IMR-90 (cell line): ENCODE results near the gene DPPA5. TPM values are rescaled to one million over a fixed set of nuclear protein-coding genes. Genes with fewer than 3 reads are reported as not detected.
"Not testable (repeated sequence)": the region's sequence is repeated elsewhere in the genome, so short reads cannot be mapped to it uniquely, and the experiment has no call there.

Experiments
- ATAC-seq: fragments of 200-7000 bp; cut with Tn5 transposase; 2 replicates; pipeline ENCODE4 v1.9.1; 2020; ENCODE audit warnings: low read depth, mild to moderate bottlenecking, moderate library complexity
- BruUV-seq: library from RNA; stranded (reverse); fragments of 400-500 nt; replicated peaks from 2 replicates; lab custom pipeline; 2021; lab: Mats Ljungman, UMichigan
- CTCF ChIA-PET: fragments of 300-600 bp; formaldehyde crosslinking; extraction: SDS; loops from one replicate; lab custom pipeline; 2021; ENCODE audit warnings: antibody characterized with exemption; lab: Yijun Ruan, JAX
- POLR2A ChIA-PET: fragments of 300-600 bp; sonication (Branson Sonifier 250); formaldehyde crosslinking; loops from one replicate; lab custom pipeline; 2022; ENCODE audit warnings: antibody characterized with exemption; ENCODE audit not compliant: unreplicated experiment; lab: Charles Lee
- DNase-seq: peaks from one replicate; pipeline ENCODE4 v3.0.0; 2013
- H2AFZ ChIP-seq: replicated peaks from 2 replicates; pipeline ENCODE3; 2013; ENCODE audit warnings: low read length, mild to moderate bottlenecking; ENCODE audit not compliant: poor library complexity
- H2AK5ac ChIP-seq: 2 replicates; pipeline ENCODE4 v1.6.1; 2013; ENCODE audit warnings: low read depth, low read length, inconsistent platforms
- H2AK9ac ChIP-seq: replicated peaks from 2 replicates; pipeline ENCODE3; 2013; ENCODE audit warnings: mild to moderate bottlenecking, low read depth, low read length, moderate library complexity; ENCODE audit not compliant: poor library complexity
- H2BK120ac ChIP-seq: 2 replicates; pipeline ENCODE4 v1.6.1; 2013; ENCODE audit warnings: low read depth, low read length, inconsistent platforms
- H2BK15ac ChIP-seq: 3 replicates; pipeline ENCODE4 v1.6.1; 2013; ENCODE audit warnings: low read depth, low read length, inconsistent platforms
- H2BK20ac ChIP-seq: 2 replicates; pipeline ENCODE4 v1.6.1; 2013; ENCODE audit warnings: low read depth, mild to moderate bottlenecking, inconsistent platforms, low read length, moderate library complexity
- H2BK5ac ChIP-seq: 2 replicates; pipeline ENCODE4 v1.6.1; 2013; ENCODE audit warnings: mild to moderate bottlenecking, low read depth, low read length, inconsistent platforms; ENCODE audit not compliant: poor library complexity, severe bottlenecking
- H3K14ac ChIP-seq: replicated peaks from 2 replicates; pipeline ENCODE4 v1.6.1; 2013; ENCODE audit warnings: low read depth, low read length, inconsistent platforms
- H3K18ac ChIP-seq: 2 replicates; pipeline ENCODE4 v1.6.1; 2013; ENCODE audit warnings: low read depth, low read length, control low read depth
- H3K23ac ChIP-seq: 2 replicates; pipeline ENCODE4 v1.6.1; 2013; ENCODE audit warnings: low read depth, low read length, inconsistent platforms
- H3K27ac ChIP-seq: 2 replicates; pipeline ENCODE4 v1.5.1; 2013; ENCODE audit warnings: mild to moderate bottlenecking, control low read depth, low read length; ENCODE audit not compliant: insufficient read depth
- H3K27me3 ChIP-seq: 2 replicates; pipeline ENCODE4 v1.6.1; 2013; ENCODE audit warnings: low read length; ENCODE audit not compliant: control insufficient read depth, insufficient read depth
- H3K36me3 ChIP-seq: 2 replicates; pipeline ENCODE4 v1.6.1; 2013; ENCODE audit warnings: low read length, mixed read lengths; ENCODE audit not compliant: control insufficient read depth, insufficient read depth
- H3K4ac ChIP-seq: 2 replicates; pipeline ENCODE4 v1.6.1; 2013; ENCODE audit warnings: low read depth, low read length, inconsistent platforms
- H3K4me1 ChIP-seq: 2 replicates; pipeline ENCODE4 v1.6.1; 2013; ENCODE audit warnings: low read length, mixed read lengths; ENCODE audit not compliant: control insufficient read depth, insufficient read depth
- H3K4me2 ChIP-seq: 2 replicates; pipeline ENCODE4 v1.6.1; 2013; ENCODE audit warnings: low read depth, mild to moderate bottlenecking, control low read depth, low read length, moderate library complexity
- H3K4me3 ChIP-seq: 2 replicates; pipeline ENCODE4 v1.5.1; 2013; ENCODE audit warnings: low read depth, mild to moderate bottlenecking, control low read depth, low read length, moderate library complexity; ENCODE audit not compliant: insufficient read depth
- H3K56ac ChIP-seq: 2 replicates; pipeline ENCODE4 v1.6.1; 2013; ENCODE audit warnings: low read length, inconsistent platforms; ENCODE audit not compliant: insufficient read depth; ENCODE audit errors: extremely low read depth
- H3K79me1 ChIP-seq, 2 experiments: 2 replicates each; pipeline ENCODE4 v1.6.1; 2013; ENCODE audit warnings: low read length in 2 of 2, inconsistent platforms in 1 of 2, low read depth in 1 of 2
- H3K9ac ChIP-seq: 2 replicates; pipeline ENCODE4 v1.6.1; 2013; ENCODE audit warnings: low read depth, low read length, control low read depth
- H3K9me1 ChIP-seq: 2 replicates; pipeline ENCODE4 v1.6.1; 2013; ENCODE audit warnings: low read length, inconsistent platforms; ENCODE audit not compliant: insufficient read depth
- H3K9me3 ChIP-seq: 2 replicates; pipeline ENCODE4 v1.6.1; 2013; ENCODE audit warnings: low read length; ENCODE audit not compliant: control insufficient read depth, insufficient read depth
- H4K20me1 ChIP-seq: 2 replicates; pipeline ENCODE4 v1.6.1; 2013; ENCODE audit warnings: low read length, inconsistent platforms; ENCODE audit not compliant: insufficient read depth
- H4K5ac ChIP-seq: 2 replicates; pipeline ENCODE4 v1.6.1; 2013; ENCODE audit warnings: mild to moderate bottlenecking, low read depth, low read length, control low read depth
- H4K8ac ChIP-seq, 2 experiments: 2 replicates each; pipeline ENCODE4 v1.6.1; 2013; ENCODE audit warnings: low read depth in 2 of 2, low read length in 2 of 2, control low read depth in 1 of 2, inconsistent platforms in 1 of 2
- H4K91ac ChIP-seq: 2 replicates; pipeline ENCODE4 v1.6.1; 2013; ENCODE audit warnings: low read depth, low read length, inconsistent platforms; ENCODE audit not compliant: insufficient read depth
- WGBS, 2 experiments: methylation state at CpG; one replicate each; pipeline versions ENCODE4 v1.1.5 to v1.1.7; 2013; ENCODE audit warnings: missing lambda C conversion rate in 2 of 2; ENCODE audit not compliant: insufficient read length in 1 of 2; ENCODE audit errors: extremely low coverage in 2 of 2; 5-methylcytosine and 5-hydroxymethylcytosine counted together
- dilution Hi-C: fragments of 300-500 bp; cut with HindIII; formaldehyde crosslinking; loops from one replicate; pipeline ENCODE4 v1.14.3; 2018; ENCODE audit warnings: low sequenced_read_pairs; ENCODE audit not compliant: unreplicated experiment
- in situ Hi-C: fragments of 300-500 bp; cut with MboI; formaldehyde crosslinking; loops from 3 replicates; pipeline ENCODE4 v1.14.3; 2019; ENCODE audit warnings: low sequenced_read_pairs, inconsistent platforms, mixed read lengths
- intact Hi-C: fragments of 100-400 bp; cut with micrococcal nuclease; formaldehyde crosslinking; loops from 2 replicates; pipeline ENCODE4 v1.10.0; 2022
- polyA plus RNA-seq, 3 experiments: library from polyadenylated mRNA; depleted of rRNA; stranded (reverse); fragments of >200 nt; gene quantifications; 2 replicates each; pipeline ENCODE4 v1.2.3, GENCODE V29; 2012; ENCODE audit warnings: low replicate concordance in 1 of 3
- total RNA-seq: library from RNA; depleted of rRNA; stranded (reverse); fragments of >200 nt; gene quantifications from 2 replicates; pipeline ENCODE4 v1.2.3, GENCODE V29; 2012

Gene DPPA5
- total and polyA plus RNA-seq, 2 of the 4 experiments (the other 2 are of a cell fraction), result not detected

GRCh38 chr6:73381531-73381930 lies 27.5 kb upstream of the DPPA5 start:
- H3K4me3 ChIP-seq, H2BK15ac ChIP-seq, H3K9me3 ChIP-seq, H3K4me1 ChIP-seq, ATAC-seq, H2AK9ac ChIP-seq, H4K20me1 ChIP-seq, H4K8ac ChIP-seq, H3K9me1 ChIP-seq, H3K18ac ChIP-seq, H3K4me2 ChIP-seq, H4K5ac ChIP-seq, H3K27me3 ChIP-seq, H2BK20ac ChIP-seq, H2AK5ac ChIP-seq, in situ Hi-C loops, dilution Hi-C loops, H3K23ac ChIP-seq, H4K91ac ChIP-seq, H3K79me1 ChIP-seq, H3K56ac ChIP-seq, CTCF ChIA-PET, DNase-seq, H3K9ac ChIP-seq, H2BK5ac ChIP-seq, H3K36me3 ChIP-seq, H3K14ac ChIP-seq, H2BK120ac ChIP-seq, H2AFZ ChIP-seq, H3K27ac ChIP-seq, H3K4ac ChIP-seq, BruUV-seq, POLR2A ChIA-PET, intact Hi-C loops: not testable (repeated sequence)
- 83% methylated on average over 4 of the region's 10 CpGs; no CpG with 5 or more reads in 1 of the 2 experiments for WGBS, 2 experiments
